ENCODE data around the gene INPP4B. TPM values are rescaled to one million over a fixed set of nuclear protein-coding genes. Genes with fewer than 3 reads are reported as not detected.

Gene INPP4B
- total RNA-seq, 1 donor from 2014 or later = 3.4 TPM

- H3K4me1 Mint-ChIP-seq (ENCODE audit: low read depth) = no peaks in the 10 kb centered on the region
- no peaks in the 10 kb centered on the region for H3K36me3 Mint-ChIP-seq (ENCODE audit: insufficient read depth)
- no peak overlapping the region for H3K27ac Mint-ChIP-seq
- H3K27me3 Mint-ChIP-seq = peaks cover 3% of the 10 kb centered on the region
- DNase-seq (ENCODE audit: low spot score, unreplicated experiment) = no peak
- no peaks in the 10 kb centered on the region for H3K9me3 Mint-ChIP-seq (ENCODE audit: low read depth)
- TF ChIP-seq, protein P1, sequence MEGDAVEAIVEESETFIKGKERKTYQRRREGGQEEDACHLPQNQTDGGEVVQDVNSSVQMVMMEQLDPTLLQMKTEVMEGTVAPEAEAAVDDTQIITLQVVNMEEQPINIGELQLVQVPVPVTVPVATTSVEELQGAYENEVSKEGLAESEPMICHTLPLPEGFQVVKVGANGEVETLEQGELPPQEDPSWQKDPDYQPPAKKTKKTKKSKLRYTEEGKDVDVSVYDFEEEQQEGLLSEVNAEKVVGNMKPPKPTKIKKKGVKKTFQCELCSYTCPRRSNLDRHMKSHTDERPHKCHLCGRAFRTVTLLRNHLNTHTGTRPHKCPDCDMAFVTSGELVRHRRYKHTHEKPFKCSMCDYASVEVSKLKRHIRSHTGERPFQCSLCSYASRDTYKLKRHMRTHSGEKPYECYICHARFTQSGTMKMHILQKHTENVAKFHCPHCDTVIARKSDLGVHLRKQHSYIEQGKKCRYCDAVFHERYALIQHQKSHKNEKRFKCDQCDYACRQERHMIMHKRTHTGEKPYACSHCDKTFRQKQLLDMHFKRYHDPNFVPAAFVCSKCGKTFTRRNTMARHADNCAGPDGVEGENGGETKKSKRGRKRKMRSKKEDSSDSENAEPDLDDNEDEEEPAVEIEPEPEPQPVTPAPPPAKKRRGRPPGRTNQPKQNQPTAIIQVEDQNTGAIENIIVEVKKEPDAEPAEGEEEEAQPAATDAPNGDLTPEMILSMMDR (IDR thresholded peaks at IDR 0.05; ENCODE audit: unreplicated experiment) = no peak
- no peak overlapping the region for H3K4me3 Mint-ChIP-seq (ENCODE audit: low read depth)
These were observed 573.6 kb downstream of the INPP4B start for GRCh38 chr4:142272452-142272851.

DNA sequence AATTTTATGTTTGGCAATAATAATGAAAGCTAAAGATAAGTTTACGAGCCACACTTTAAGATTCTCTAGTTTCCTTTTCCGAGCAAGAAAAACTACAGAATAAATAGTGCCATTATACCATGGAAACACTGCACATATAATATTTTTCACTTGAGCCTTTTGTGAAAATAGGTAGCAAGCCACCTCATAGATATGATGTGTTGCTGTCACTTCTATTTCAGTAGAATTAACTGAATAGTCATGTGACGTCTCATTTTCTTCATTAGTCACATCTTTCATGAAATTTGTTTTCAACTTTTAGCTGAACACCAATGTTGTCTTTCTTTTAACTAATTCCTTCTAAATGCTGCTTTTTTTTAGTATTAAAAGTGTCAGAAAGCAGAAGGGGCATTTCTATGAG lies 574.3 kb downstream of the INPP4B start:
- H3K36me3 Mint-ChIP-seq (ENCODE audit: insufficient read depth) = no peaks in the 10 kb centered on the region
- no peaks in the 10 kb centered on the region for H3K9me3 Mint-ChIP-seq (ENCODE audit: low read depth)
- no peaks in the 10 kb centered on the region for H3K4me1 Mint-ChIP-seq (ENCODE audit: low read depth)
- TF ChIP-seq, protein P1 (IDR thresholded peaks at IDR 0.05; ENCODE audit: unreplicated experiment) = no peak
- no peak for DNase-seq (ENCODE audit: low spot score, unreplicated experiment)
- no peak overlapping the region for H3K27ac Mint-ChIP-seq
- H3K27me3 Mint-ChIP-seq = peaks cover 3% of the 10 kb centered on the region
- no peak overlapping the region for H3K4me3 Mint-ChIP-seq (ENCODE audit: low read depth)

DNA sequence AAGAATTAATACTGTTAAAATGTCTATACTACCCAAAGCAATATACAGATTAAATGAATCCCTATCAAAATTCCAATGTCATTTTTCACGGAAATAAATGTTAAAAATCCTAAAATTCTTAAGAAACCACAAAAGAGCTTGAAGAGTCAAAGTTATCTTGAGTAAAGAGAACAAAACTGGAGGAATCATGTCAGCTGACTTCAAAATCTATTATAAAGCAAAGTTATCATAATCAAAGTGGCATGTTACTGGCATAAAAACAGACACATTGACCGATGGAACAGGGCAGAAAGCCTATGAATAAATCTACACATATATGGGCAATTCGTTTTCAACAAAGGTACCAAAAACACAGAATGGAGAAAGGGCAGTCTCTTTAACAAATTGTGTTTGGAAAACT lies 579.0 kb downstream of the INPP4B start:
- H3K27ac Mint-ChIP-seq = no peak overlapping the region
- no peak overlapping the region for H3K4me3 Mint-ChIP-seq (ENCODE audit: low read depth)
- TF ChIP-seq, protein P1 (IDR thresholded peaks at IDR 0.05; ENCODE audit: unreplicated experiment) = no peak
- no peaks in the 10 kb centered on the region for H3K27me3 Mint-ChIP-seq
- no peaks in the 10 kb centered on the region for H3K36me3 Mint-ChIP-seq (ENCODE audit: insufficient read depth)
- no peak for DNase-seq (ENCODE audit: low spot score, unreplicated experiment)
- H3K9me3 Mint-ChIP-seq (ENCODE audit: low read depth) = no peaks in the 10 kb centered on the region
- H3K4me1 Mint-ChIP-seq (ENCODE audit: low read depth) = peaks cover 5% of the 10 kb centered on the region

DNA sequence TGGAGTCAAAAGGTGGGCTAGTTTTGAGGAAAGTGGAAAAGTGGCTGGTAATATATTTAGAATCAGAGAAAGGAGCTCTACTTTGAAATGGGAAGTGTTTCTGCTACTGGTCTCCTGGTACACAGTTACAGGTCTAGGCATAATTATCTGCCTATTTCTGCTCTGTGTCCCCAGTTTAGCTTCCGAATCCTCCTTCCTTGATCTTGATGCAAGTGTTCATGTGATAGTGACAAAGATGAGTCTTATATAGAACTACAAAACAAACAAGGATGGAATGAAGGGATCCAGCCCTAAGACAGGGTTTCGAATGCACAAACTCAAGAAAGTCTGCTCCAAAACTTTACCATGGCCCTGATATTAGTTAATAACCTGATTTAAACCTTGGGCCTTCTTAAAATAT lies 580.2 kb downstream of the INPP4B start:
- Mint-ChIP-seq H3K36me3 (ENCODE audit: insufficient read depth) (no peaks in the 10 kb centered on the region), H3K4me1 (ENCODE audit: low read depth) (peaks cover 5% of the 10 kb centered on the region), H3K4me3 (ENCODE audit: low read depth) (no peak overlapping the region), H3K27me3 (no peaks in the 10 kb centered on the region), H3K27ac (no peak overlapping the region), H3K9me3 (ENCODE audit: low read depth) (no peaks in the 10 kb centered on the region)
- DNase-seq (ENCODE audit: low spot score, unreplicated experiment) = no peak
- TF ChIP-seq, protein P1 (IDR thresholded peaks at IDR 0.05; ENCODE audit: unreplicated experiment) = no peak

DNA sequence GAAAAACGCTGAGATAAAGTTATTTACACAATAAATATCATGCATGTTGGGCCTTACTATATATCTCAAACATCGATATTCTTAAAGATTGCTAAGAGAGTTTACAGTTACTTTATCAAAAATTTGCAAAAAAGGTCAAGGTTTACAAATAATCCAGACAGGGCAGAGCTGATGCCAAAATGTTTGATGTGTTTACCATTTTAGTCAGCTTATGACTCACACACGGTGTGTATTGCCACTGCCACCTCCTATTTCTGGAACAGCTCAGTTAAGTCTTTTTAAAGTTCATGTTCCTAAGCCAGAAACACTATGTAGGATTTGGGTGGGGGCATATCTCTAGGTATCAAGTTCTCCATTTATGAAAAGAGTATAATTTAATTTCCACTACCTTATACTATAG lies 580.6 kb downstream of the INPP4B start:
- no peak overlapping the region for H3K27ac Mint-ChIP-seq
- H3K4me1 Mint-ChIP-seq (ENCODE audit: low read depth) = peaks cover 5% of the 10 kb centered on the region
- no peak overlapping the region for H3K4me3 Mint-ChIP-seq (ENCODE audit: low read depth)
- no peaks in the 10 kb centered on the region for H3K9me3 Mint-ChIP-seq (ENCODE audit: low read depth)
- DNase-seq (ENCODE audit: low spot score, unreplicated experiment) = no peak
- no peaks in the 10 kb centered on the region for H3K27me3 Mint-ChIP-seq
- TF ChIP-seq, protein P1 (IDR thresholded peaks at IDR 0.05; ENCODE audit: unreplicated experiment) = no peak
- H3K36me3 Mint-ChIP-seq (ENCODE audit: insufficient read depth) = no peaks in the 10 kb centered on the region

Data from progenitor cell of endocrine pancreas (in vitro differentiated cells).